ENCODE data around the gene LHX3. TPM values are rescaled to one million over a fixed set of nuclear protein-coding genes. Genes with fewer than 3 reads are reported as not detected.

LHX3 gene
- 18.5 TPM for total RNA-seq

DNA sequence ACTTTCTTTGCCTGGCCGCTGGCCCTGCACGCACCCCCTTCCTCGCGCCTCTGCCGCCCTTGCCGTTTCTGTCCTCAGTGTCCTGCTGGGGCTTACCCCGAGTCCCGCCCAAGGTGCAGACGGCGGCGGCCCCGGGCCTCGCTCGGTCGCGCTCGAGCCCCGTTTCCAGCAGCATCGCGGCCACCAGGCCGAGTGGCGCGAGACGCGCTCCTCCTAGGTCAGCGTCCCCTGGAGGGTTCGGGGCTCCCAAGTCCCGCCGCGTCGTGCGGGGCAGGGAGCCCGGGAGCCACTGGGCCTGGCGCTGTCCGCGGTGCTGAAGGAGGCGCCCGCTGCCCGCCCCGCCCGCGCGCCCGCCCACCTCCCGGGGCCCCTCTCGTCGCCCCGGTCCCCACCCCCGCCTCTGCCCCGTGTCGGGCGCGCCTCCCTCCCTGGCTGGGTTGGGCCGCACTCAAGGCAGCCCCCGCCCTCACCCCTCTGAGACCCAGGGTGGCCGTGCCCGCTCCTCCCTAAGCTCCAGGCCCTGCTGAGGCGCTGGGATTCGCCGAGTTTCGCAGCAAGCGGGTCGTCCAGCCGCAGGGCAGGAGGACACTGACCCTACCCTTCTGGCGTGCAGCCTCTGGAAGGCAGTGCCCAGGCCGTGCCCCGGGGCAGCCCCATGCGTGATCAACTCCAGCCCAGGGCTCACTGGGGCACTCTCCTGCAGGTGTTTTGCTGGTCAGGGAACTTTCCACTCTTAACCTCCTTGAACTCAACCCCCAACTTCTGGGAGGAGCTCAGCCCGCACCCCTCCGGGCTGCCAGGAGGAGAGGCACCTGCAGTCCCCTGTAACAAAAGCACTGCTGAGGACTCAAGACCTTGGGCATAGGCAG, at the start of gene LHX3:
Gene LHX3, minus strand, starts transcription at position 291 of the 869 bp plus-strand sequence. Its CDS starts 116 bp downstream, at position 175.

DNA sequence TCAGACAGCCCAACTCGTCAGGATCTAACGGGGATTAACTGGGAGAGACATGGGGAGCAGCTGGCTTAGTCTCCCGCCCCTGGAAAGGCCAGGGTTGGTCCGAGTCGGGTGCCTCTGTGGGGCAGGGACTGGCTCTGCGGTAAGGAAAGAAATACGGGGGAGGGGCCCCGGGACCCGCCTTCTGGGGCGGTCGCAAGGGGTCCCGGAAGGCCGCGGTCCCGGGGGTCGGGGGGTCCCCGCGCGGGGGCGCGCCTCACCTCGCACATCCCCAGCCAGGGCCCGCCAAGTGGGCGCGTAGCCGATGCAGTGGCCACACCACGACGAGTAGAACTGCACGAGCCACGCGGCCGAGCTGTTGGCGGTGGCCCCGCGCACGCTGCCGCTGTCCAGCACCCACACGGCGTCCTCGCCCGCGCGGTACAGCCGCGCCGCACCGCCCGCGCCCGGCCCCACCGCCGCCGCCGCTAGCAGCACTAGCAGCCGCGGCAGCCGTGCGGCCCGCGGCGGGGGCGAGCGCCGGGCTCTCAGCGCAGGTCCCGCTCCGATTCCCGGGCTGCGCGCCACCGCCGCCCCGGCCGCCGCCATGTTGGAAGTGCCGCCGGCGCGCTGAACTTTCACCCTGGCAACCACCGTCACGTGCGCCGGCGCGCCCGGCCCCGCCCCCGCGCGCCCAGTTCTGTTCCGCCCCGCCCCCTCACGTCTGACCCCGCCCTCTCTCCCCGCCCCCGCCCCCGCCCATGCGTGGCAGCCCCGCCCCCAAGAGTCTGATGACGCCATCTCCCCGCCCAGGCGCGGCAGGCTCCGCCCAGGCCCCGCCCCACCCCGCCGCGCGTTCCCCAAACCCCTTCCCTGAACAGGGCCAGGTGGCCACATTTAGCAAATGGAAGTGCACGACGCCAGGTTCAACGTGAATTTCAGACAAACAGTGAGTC, 40.6 kb upstream of the LHX3 start, which contains the start of gene QSOX2:
Gene QSOX2, minus strand, starts transcription at position 594 of the 932 bp plus-strand sequence. Its CDS starts 9 bp downstream, at position 585.

Other genes starting within 250 kb of the LHX3 start
- gene UBAC1, start 243.8 kb downstream of the LHX3 start, total RNA-seq = 39.9 TPM
- 9.8 TPM for gene NACC2, start 109.8 kb downstream of the LHX3 start, total RNA-seq
- gene TMEM250, start 86.3 kb downstream of the LHX3 start, total RNA-seq = 23.4 TPM
- gene QSOX2, start 40.7 kb upstream of the LHX3 start, total RNA-seq = 20.5 TPM
- gene CCDC187, start 99.0 kb upstream of the LHX3 start, total RNA-seq = 0.66 TPM
- 98.5 TPM for gene GPSM1, start 122.4 kb upstream of the LHX3 start, total RNA-seq
- 4.3 TPM for gene DNLZ, start 158.6 kb upstream of the LHX3 start, total RNA-seq
- 7.9 TPM for gene CARD9, start 168.5 kb upstream of the LHX3 start, total RNA-seq
- gene SNAPC4, start 195.0 kb upstream of the LHX3 start, total RNA-seq = 14.7 TPM
- 25.7 TPM for gene ENTR1, start 205.5 kb upstream of the LHX3 start, total RNA-seq
- gene PMPCA, start 205.5 kb upstream of the LHX3 start, total RNA-seq = 53.7 TPM
- 11.9 TPM for gene INPP5E, start 234.7 kb upstream of the LHX3 start, total RNA-seq